Measurements from ENCODE around the gene STARD3.
"Not testable (repeated sequence)": the region's sequence is repeated elsewhere in the genome, so short reads cannot be mapped to it uniquely, and the experiment has no call there.

STARD3 gene

DNA sequence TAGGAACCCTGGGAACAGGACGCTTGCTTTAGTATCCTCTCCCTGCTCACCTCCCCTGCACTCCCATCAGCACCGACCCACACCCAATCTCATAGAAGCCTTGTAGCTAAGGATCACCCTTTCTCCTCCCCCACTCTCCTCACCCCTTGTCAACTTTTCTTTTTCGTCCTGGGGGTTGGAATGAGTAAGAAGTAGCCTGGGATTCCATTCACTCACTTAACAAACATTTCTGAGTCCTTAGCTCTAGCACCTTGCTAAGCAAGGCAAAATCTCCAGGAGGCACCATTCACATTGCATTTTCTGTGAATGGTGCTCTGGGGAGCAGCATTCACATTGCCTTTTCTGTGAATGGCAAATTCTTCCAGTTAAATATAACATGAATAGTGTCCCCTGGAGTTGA is 52.0 kb downstream of the STARD3 start:
- TF ChIP-seq, protein P1, sequence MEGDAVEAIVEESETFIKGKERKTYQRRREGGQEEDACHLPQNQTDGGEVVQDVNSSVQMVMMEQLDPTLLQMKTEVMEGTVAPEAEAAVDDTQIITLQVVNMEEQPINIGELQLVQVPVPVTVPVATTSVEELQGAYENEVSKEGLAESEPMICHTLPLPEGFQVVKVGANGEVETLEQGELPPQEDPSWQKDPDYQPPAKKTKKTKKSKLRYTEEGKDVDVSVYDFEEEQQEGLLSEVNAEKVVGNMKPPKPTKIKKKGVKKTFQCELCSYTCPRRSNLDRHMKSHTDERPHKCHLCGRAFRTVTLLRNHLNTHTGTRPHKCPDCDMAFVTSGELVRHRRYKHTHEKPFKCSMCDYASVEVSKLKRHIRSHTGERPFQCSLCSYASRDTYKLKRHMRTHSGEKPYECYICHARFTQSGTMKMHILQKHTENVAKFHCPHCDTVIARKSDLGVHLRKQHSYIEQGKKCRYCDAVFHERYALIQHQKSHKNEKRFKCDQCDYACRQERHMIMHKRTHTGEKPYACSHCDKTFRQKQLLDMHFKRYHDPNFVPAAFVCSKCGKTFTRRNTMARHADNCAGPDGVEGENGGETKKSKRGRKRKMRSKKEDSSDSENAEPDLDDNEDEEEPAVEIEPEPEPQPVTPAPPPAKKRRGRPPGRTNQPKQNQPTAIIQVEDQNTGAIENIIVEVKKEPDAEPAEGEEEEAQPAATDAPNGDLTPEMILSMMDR (IDR thresholded peaks at IDR 0.05; ENCODE audit: extremely low read depth, missing control alignments): no peak
- DNase-seq (ENCODE audit: low spot score): no peak

DNA sequence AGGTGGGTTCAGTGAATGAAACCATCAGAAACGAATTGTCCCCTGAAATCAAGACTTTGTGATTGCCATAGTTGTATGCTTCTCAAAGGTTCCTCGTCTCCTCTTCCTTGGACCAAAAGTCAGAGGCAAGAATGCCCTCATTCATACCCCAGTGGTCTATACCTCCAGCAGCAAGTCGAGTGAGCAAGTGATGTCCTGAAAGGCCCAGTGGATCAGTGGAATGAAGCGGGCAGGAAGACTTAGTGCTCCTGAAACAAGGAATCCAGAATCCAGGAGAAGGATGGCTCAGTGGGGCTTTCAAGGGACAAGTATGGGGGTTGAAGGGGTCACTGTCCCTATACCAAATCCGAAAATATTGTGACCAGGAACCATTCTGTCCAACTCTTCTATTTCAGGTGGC is 57.6 kb downstream of the STARD3 start:
- DNase-seq (ENCODE audit: low spot score): no peak
- TF ChIP-seq, protein P1 (IDR thresholded peaks at IDR 0.05; ENCODE audit: extremely low read depth, missing control alignments): no peak

DNA sequence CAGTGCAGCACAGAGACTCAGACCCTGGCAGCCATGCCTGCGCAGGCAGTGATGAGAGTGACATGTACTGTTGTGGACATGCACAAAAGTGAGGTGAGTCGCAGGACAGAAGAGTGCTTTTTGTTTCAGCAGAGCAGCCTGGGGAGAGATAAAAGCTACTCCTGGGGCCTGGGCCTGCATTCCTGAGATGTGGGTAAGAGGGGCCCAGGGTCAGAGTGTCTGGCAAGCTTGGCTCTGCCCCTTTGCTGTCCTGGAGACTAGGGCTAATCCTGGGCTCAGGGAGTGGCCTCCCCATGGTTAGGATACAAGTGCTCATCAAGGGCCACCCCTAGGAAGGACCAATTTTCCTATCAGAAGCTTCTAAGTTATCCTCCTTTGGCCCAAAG is 58.1 kb downstream of the STARD3 start:
- TF ChIP-seq, protein P1 (IDR thresholded peaks at IDR 0.05; ENCODE audit: extremely low read depth, missing control alignments): no peak
- no peak for DNase-seq (ENCODE audit: low spot score)

DNA sequence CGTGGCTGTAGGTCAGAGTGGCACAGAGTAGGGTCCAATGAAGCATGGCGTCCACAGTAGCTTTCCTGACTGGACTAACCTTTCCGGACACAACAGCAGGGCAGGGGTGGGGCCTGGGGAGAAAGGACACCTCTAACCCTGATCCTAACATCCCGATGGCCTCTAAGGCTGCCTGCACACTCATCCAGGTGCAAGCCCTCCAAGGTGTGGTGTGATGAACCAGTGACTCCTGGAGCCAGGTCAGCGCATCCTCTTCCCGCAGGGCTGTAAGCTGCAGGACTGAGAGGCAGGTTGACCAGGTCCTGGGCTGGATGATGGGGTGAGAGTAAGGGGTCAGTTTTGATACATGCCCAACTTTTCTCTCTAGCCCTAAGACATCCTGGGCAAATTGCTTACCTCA is 59.8 kb downstream of the STARD3 start:
- no peak for DNase-seq (ENCODE audit: low spot score)
- TF ChIP-seq, protein P1 (IDR thresholded peaks at IDR 0.05; ENCODE audit: extremely low read depth, missing control alignments): no peak

DNA sequence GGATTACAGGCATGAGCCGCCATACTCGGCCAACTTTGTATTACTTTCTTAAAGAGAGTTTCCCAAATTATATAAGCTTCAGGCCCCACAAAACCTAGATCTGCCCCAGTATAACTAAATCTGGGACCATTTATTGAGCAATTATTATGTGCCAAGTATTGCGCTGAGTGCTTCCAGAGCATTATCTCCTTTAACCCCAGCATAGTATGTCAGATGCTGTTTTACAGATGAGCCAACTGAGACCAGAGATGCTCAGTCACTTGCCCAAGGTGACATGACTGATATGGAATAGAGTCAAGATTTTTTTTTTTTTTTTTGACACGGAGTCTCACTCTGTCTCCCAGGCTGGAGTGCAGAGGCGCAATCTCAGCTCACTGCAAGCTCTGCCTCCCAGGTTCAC is 61.0 kb downstream of the STARD3 start:
- TF ChIP-seq, protein P1 (IDR thresholded peaks at IDR 0.05; ENCODE audit: extremely low read depth, missing control alignments): no peak
- no peak for DNase-seq (ENCODE audit: low spot score)

DNA sequence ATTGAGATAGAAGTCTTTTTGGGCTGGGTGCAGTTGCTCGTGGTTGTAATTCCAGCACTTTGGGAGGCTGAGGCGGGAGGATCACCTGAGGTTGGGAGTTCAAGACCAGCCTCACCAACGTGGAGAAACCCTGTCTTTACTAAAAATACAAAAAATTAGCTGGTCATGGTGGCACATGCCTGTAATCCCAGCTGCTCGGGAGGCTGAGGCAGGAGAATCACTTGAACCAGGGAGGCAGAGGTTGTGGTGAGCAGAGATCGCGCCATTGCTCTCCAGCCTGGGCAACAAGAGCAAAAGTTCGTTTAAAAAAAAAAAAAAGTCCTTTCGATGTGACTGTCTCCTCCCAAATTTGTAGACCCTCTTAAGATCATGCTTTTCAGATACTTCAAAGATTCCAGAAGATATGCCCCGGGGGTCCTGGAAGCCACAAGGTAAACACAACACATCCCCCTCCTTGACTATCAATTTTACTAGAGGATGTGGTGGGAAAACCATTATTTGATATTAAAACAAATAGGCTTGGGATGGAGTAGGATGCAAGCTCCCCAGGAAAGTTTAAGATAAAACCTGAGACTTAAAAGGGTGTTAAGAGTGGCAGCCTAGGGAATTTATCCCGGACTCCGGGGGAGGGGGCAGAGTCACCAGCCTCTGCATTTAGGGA is 62.3 kb downstream of the STARD3 start:
- DNase-seq (ENCODE audit: low spot score): not testable (repeated sequence)

DNA sequence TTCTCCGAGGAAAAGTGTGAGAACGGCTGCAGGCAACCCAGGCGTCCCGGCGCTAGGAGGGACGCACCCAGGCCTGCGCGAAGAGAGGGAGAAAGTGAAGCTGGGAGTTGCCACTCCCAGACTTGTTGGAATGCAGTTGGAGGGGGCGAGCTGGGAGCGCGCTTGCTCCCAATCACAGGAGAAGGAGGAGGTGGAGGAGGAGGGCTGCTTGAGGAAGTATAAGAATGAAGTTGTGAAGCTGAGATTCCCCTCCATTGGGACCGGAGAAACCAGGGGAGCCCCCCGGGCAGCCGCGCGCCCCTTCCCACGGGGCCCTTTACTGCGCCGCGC is 62.8 kb downstream of the STARD3 start, which contains the start of gene ERBB2:
TSS of gene ERBB2 (plus strand) at position 247 of the 330 bp plus-strand sequence. CDS start 175 bp downstream, outside the sequence.
- TF ChIP-seq, protein P1 (IDR thresholded peaks at IDR 0.05; ENCODE audit: extremely low read depth, missing control alignments): no peak
- no peak for DNase-seq (ENCODE audit: low spot score)
